CD4-positive, alpha-beta T cell (primary cell): ENCODE data around the gene CORO7. TPM values are rescaled to one million over a fixed set of nuclear protein-coding genes. Genes with fewer than 3 reads are reported as not detected.

Source experiments
- ATAC-seq: fragments of 200-7000 bp; cut with Tn5 transposase; one replicate; pipeline ENCODE4 v1.10.0; 2022; ENCODE audit warnings: mild to moderate bottlenecking; ENCODE audit not compliant: poor library complexity
- CTCF ChIA-PET: fragments of 350-600 bp; sonication (Branson Sonifier 250); formaldehyde crosslinking; loops from one replicate; lab custom pipeline; 2021; ENCODE audit warnings: antibody characterized with exemption, inconsistent platforms; lab: Charles Lee
- POLR2A ChIA-PET: fragments of 350-600 bp; sonication (Branson Sonifier 250); formaldehyde crosslinking; loops from one replicate; lab custom pipeline; 2021; ENCODE audit warnings: antibody characterized with exemption, inconsistent platforms; lab: Charles Lee
- DNase-seq, 14 experiments: peaks; one replicate each; pipeline ENCODE4 v3.0.0-alpha.2; 2013 to 2020; ENCODE audit warnings: mixed read lengths in 2 of 14
- H3K27ac ChIP-seq, 2 donors: one replicate each; pipeline versions ENCODE4 v1.5.1 to v1.7.0; 2013; ENCODE audit warnings: low read length in 2 of 2, low read depth in 1 of 2, mild to moderate bottlenecking in 1 of 2
- H3K27me3 ChIP-seq, 2 experiments: 1 replicate in 1 of 2; 2 replicates in 1 of 2; pipeline versions ENCODE4 v1.6.1 to v1.7.0; 2013; ENCODE audit warnings: low read length in 2 of 2, control low read depth in 1 of 2, mild to moderate bottlenecking in 1 of 2, moderate library complexity in 1 of 2; ENCODE audit not compliant: insufficient read depth in 2 of 2, control insufficient read depth in 1 of 2
- H3K36me3 ChIP-seq: one replicate; pipeline ENCODE4 v1.6.1; 2013; ENCODE audit warnings: low read length, control low read depth; ENCODE audit not compliant: insufficient read depth
- H3K4me1 ChIP-seq: one replicate; pipeline ENCODE4 v1.6.1; 2013; ENCODE audit warnings: low read length, control low read depth; ENCODE audit not compliant: insufficient read depth
- H3K4me3 ChIP-seq: one replicate; pipeline ENCODE4 v1.5.1; 2013; ENCODE audit warnings: mild to moderate bottlenecking, low read length, moderate library complexity
- H3K9me3 ChIP-seq, 2 experiments: 1 replicate in 1 of 2; 2 replicates in 1 of 2; pipeline versions ENCODE4 v1.6.1 to v1.7.0; 2013; ENCODE audit warnings: low read length in 2 of 2, mild to moderate bottlenecking in 2 of 2, control low read depth in 1 of 2, moderate library complexity in 1 of 2; ENCODE audit not compliant: control insufficient read depth in 1 of 2, insufficient read depth in 1 of 2
- H3K27ac Mint-ChIP-seq: one replicate; pipeline ENCODE4 v1.8.0; 2020; ENCODE audit warnings: mixed read lengths
- H3K27me3 Mint-ChIP-seq: one replicate; pipeline ENCODE4 v1.8.0; 2021; ENCODE audit warnings: mixed read lengths
- H3K36me3 Mint-ChIP-seq: one replicate; pipeline ENCODE4 v1.8.0; 2021; ENCODE audit warnings: low read depth, mixed read lengths
- H3K4me1 Mint-ChIP-seq: one replicate; pipeline ENCODE4 v1.8.0; 2021; ENCODE audit warnings: low read depth, mixed read lengths
- H3K4me3 Mint-ChIP-seq: one replicate; pipeline ENCODE4 v1.8.0; 2020; ENCODE audit warnings: mild to moderate bottlenecking, mixed read lengths
- H3K9me3 Mint-ChIP-seq: one replicate; pipeline ENCODE4 v1.8.0; 2020; ENCODE audit warnings: mixed read lengths
- CTCF ChIP-seq: fragments of 200-600 bp; IDR thresholded peaks from one replicate; pipeline ENCODE4 v1.8.0; 2022; ENCODE audit warnings: antibody characterized with exemption, mild to moderate bottlenecking
- intact Hi-C, 2 experiments: fragments of 100-400 bp; cut with DNase I in 1 of 2; cut with micrococcal nuclease in 1 of 2; formaldehyde crosslinking; loops; one replicate each; pipeline versions ENCODE4 v1.15.1 to v1.9.0; 2023 to 2025; cut with DNase I, micrococcal nuclease
- total RNA-seq, 174 experiments: library from RNA in 2 of 174; stranded (reverse) in 2 of 174; gene quantifications; one replicate each; pipeline ENCODE4 v1.2.3 and lab custom pipeline; 2021 to 2026

The CORO7 gene
- total RNA-seq, 2 experiments from 2014 or later = 801 to 805 TPM

DNA sequence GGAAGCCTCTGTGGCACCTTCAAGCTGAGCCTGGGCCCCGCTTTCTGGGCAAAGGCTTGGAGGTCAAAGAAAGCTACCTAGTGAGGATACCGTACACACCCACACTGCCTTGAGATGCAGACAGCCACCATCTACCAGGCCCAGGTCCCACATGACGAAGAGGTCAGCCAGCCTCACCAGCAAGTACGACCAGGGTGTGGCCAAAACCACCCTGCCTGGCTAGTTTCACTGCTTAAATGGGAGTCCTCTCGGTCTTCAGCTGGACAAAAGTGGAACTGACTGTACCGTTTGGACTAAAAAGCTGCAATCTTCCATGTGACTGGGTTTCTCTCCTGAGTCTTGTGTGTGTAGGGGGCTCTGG lies 23.2 kb downstream of the CORO7 start:
- H3K9me3 ChIP-seq = no peaks in the 10 kb centered on the region
- H3K27me3 ChIP-seq = no peaks in the 10 kb centered on the region
- ATAC-seq = no peak
- H3K36me3 ChIP-seq = peaks cover 92% of the 10 kb centered on the region
- CTCF ChIA-PET = interaction anchor here (1.4 kb wide), 1 partner anchor 9 kb away, joined by 4 read pairs; no protein-coding TSS in a partner anchor
- no peak overlapping the region for H3K4me3 Mint-ChIP-seq
- H3K4me1 ChIP-seq = peaks cover 13% of the 10 kb centered on the region
- H3K27ac ChIP-seq = no peak overlapping the region
- peaks cover 5% of the 10 kb centered on the region for H3K4me1 Mint-ChIP-seq
- H3K27ac Mint-ChIP-seq = no peak overlapping the region
- H3K9me3 Mint-ChIP-seq = no peaks in the 10 kb centered on the region
- H3K4me3 ChIP-seq = no peak overlapping the region
- intact Hi-C loops = no loop called here
- DNase-seq = no peak
- no peaks in the 10 kb centered on the region for H3K27me3 Mint-ChIP-seq
- peaks cover 90% of the 10 kb centered on the region for H3K36me3 Mint-ChIP-seq
- POLR2A ChIA-PET = no interaction called here
- TF ChIP-seq CTCF = no peak

GRCh38 chr16:4392382-4393239 lies 23.8 kb downstream of the CORO7 start:
- POLR2A ChIA-PET = no interaction called here
- TF ChIP-seq CTCF = no peak
- DNase-seq (no peak), ATAC-seq (no peak)
- Histone ChIP-seq H3K27me3 (no peaks in the 10 kb centered on the region), H3K27ac (no peak overlapping the region), H3K4me3 (no peak overlapping the region), H3K4me1 (peaks cover 13% of the 10 kb centered on the region), H3K36me3 (peaks cover 92% of the 10 kb centered on the region), H3K9me3 (no peaks in the 10 kb centered on the region)
- Mint-ChIP-seq H3K36me3 (peaks cover 90% of the 10 kb centered on the region), H3K4me1 (peaks cover 5% of the 10 kb centered on the region), H3K9me3 (no peaks in the 10 kb centered on the region), H3K27me3 (no peaks in the 10 kb centered on the region), H3K27ac (peak overlapping the region; percentile 17), H3K4me3 (no peak overlapping the region)
- intact Hi-C loops = no loop called here
- CTCF ChIA-PET = interaction anchor here (0.6 to 1.4 kb wide), 3 partner anchors 10 to 176 kb away, joined by 3 to 4 read pairs (median 3); no protein-coding TSS in a partner anchor

DNA sequence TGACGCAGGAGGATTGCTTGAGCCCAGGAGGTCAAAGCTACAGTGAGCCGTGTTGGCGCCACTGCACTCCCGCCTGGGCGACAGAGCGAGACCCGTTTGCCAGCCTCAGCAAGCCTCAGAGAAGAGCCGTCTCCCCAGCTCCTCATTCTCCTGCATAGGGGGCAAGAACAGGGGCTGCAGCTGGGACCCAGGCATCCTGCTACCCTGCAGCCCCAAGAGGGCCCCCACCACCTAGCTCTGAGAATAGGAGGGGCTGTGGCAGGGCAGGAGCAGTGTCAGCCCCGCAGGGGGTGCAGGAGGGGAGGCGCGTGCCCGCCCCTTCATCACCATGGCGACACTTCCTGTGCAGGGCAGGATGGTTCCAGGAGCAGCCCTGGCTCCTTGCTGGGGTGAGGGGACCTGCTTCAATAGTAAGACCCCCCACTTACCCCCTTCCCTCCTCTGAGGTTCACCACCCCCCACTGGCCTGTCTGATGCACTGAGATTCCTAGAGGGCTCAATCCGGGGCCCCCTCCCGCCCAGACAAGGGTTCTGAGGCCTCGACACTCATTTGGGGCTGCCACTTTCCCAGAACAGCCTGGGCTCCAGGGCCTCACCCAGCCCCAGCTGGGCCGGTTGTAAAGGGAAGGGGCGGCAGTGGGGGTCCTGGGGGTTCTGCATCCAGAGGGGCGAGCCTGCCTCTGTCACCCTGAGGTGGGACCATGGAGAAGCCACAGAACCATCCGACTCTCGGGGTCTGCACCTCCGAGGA lies 24.6 kb downstream of the CORO7 start:
- Mint-ChIP-seq H3K4me1 (peaks cover 5% of the 10 kb centered on the region), H3K4me3 (no peak overlapping the region), H3K9me3 (no peaks in the 10 kb centered on the region), H3K27ac (peak overlapping the region; percentile 17), H3K27me3 (no peaks in the 10 kb centered on the region), H3K36me3 (peaks cover 92% of the 10 kb centered on the region)
- ChIA-PET POLR2A (no interaction called here), CTCF (interaction anchor here (0.6 to 1.1 kb wide), 3 partner anchors 11 to 177 kb away, joined by 3 read pairs; no protein-coding TSS in a partner anchor)
- H3K27ac ChIP-seq = no peak overlapping the region
- no peaks in the 10 kb centered on the region for H3K27me3 ChIP-seq
- peaks cover 95% of the 10 kb centered on the region for H3K36me3 ChIP-seq
- intact Hi-C loops = no loop called here
- no peaks in the 10 kb centered on the region for H3K9me3 ChIP-seq
- H3K4me3 ChIP-seq = no peak overlapping the region
- ATAC-seq = peak; percentile 21
- DNase-seq = peak in 2 of 14 experiments; percentile 8 to 27
- peaks cover 13% of the 10 kb centered on the region for H3K4me1 ChIP-seq
- no peak for TF ChIP-seq CTCF
